Stimulated activated naive CD8-positive, alpha-beta T cell treated with anti-CD3 and anti-CD28 coated beads, Interleukin-15, Interleukin-2, amounts not matched to agents 100 U/mL and 50 U/mL, for 24 hours (primary cell): Measurements from ENCODE around the gene LPGAT1.
"Not testable (repeated sequence)": the region's sequence is repeated elsewhere in the genome, so short reads cannot be mapped to it uniquely, and the experiment has no call there.

Experiments
- ATAC-seq: fragments of 150-1000 bp; cut with Tn5 transposase; one replicate; pipeline ENCODE4 v1.10.0; 2021
- DNase-seq: peaks from one replicate; pipeline ENCODE4 v3.0.0; 2021

Gene LPGAT1

DNA sequence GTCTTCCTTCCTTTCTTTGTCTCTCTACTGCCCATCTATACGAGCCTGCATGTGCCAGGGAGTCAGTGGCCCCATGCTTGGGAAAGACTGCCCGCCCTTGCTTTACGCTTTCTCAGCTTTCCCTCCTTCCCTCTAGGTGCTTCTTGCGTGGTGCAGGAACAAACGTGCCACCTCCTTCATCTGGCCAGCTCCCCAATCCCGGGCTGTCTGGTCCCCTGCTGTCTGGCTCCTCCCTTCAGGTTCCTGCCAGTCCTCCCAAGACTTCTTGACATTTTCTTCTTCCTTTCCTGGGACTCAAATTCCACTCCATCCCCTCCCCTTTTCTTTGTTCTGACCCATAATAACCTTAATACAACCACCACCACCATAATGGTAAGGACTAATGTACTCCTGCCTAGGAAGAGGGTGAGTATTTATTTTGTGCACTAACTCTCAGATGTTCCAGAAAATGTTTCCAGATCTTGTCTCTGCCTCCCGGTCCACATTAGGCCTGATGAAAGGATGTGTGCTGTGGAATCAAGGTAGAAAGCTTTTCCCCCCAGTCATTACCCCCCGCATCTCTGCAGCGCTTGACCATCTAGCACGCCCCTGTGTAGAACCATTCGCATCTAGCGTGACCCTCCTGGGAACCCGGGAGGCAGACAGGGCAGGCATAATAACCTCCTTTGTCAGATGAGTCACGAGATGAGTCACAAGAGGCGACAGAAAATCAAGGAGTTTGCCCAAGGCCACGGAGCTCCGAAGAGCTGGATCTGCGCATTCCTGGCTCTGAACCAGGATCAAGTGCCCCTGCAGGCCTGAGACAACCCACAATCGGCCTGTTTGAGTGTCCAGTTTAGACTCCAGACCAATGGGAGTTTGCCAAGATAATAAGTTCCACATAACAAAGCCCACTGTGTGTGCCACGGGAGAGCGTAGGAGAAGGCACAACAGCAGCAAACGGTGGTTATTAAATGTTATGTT, 95.1 kb downstream of the LPGAT1 start:
- no peak for ATAC-seq
- DNase-seq, result no peak

DNA sequence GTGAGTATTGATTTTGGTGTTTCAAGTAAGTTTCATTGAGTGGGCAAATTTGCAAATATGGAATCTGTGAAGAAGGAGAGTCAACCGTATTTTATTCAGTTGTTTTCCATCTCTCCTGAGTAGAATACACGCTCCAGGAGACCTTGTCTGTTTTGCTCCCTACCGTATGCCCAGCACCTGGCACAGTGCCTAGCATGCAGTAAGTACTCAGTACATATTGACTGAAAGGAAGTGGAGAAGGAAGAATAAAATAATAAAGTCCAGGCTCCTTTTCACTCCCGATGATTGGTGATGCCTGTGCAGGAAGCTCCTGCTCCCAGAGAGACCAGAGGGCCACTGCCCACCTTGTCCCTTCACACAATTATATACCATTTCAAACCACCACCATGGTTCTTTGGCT, 95.8 kb downstream of the LPGAT1 start:
- DNase-seq, result no peak

DNA sequence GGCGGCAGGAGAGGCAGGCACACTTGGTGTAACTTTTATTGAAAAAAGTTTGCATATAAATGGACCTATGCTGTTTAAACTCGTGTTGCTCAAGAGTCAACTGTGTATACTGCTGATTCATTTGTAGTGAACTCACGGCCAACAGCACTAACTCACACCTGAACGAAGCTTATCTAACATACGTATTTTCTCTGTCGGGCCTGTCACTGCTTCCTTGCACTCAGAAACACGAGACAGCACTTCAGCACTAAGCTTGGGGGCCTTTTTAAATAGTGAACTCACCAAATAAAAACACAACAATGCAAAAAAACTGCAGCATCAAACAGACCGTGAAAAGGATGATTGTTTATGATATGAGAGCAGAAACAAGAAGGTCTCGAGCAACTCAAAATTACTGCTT, 96.2 kb downstream of the LPGAT1 start:
- ATAC-seq (no peak), DNase-seq (no peak)

More for the DNA sequence above, 95.8 kb downstream of the LPGAT1 start:
- ATAC-seq, result no peak

DNA sequence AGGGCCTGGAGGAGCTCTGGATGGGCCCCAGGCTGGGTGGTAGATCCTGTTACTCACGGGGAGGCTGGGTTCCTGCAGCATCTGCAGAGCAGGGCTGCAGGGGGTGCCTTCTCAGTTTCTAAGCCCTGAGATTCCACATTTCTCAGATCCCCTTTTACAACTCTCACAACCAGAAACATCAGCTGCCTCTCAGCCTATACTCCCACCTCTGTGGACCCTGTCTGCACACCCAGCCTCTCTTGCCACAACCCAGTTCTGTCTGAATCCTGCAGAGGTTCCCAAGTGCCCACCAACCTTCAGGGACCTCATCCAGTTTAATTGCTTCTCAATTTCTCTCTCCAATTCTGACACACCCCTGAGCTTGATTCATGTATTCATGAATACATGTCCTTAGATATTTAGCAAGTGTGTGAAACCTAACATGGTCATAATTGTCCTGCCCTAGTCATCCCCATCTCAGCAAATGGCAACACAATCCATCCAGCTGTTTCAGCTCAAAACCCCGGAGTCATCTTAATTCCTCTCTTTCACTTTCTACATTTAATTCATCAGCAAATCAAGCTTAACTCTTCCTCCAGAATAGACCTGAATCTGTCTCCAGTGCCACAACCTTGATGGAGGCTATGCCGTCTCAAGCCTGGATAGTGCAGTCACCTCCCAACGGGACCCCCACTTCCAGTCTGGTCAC, 98.1 kb downstream of the LPGAT1 start:
- DNase-seq, result no peak
- ATAC-seq, result no peak

DNA sequence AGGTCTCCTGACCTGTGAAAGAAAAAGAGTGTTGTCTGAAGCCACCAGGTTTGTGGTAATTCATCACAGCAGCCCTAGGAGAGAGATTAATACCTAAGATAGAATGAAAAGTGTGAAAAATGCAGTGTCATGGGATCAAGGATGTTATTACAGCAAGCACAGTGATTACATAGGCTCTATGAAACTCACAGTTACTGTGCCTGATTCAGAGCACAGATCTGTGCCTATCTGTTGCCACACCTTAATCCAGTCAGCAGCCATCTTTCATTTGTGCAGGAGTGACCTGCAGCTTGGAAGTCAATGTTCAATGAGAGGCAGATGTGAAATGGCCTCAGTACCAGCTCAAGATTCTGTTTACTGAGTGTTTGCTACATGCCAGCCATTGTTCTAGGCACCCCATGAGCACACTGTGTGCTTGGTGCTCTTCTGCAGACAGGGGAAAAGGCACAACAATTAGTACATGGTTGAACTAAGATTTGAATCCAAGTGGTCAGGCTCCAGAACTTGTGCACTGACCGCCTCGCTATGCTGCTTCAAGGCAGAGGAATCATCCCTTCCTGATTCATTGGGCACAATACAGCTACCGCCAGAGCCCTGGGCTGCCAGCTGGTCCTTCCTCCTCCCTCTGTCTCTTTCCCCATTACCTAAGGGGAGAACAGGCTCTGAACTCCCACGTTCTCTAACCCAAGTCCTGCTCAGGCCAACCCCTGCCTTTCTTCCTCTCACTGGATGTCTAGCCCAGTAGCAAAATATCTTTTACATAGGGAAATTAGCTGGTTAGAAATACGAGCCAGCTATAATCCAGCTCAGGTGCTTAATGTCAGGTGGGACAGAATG, 98.9 kb downstream of the LPGAT1 start:
- ATAC-seq (no peak), DNase-seq (no peak)

DNA sequence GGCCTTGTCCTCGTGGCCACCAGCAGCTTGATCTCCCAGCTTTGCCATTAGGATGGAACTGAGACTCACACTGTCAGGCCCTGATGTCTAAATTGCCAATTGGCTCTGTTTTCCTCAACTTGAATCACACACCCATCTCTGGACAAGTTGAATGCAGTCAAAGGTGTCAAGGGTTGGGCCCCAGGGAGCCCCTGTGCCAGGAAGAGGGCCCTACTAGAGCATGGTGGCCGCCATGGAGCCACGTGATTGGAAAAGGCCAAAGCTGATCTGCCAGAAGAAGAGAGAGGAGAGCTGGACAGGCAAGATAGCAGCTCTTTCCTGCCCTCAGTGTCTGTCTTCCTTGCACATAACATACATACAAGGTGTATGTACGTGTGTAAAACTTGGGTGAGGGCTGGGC, 100.2 kb downstream of the LPGAT1 start:
- ATAC-seq (no peak), DNase-seq (no peak)

DNA sequence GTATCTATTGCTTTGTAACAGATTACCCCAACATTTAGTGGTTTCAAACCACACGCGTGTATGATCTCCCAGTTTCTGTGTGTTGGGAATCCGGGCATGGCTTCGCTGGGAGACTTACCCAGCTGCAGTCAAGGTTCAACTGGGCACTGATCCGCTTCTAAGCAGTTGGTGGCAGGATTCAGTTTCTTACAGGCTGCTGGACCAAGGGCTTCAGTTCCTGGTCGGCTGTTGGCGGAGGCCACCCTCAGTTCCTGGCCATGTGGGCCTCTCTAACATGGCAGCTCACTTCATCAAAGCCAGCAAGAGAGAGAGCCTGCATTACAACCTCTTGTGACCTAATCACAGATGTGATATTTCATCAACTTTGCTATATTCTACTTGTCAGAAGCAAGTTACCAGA, 101.3 kb downstream of the LPGAT1 start:
- no peak for DNase-seq
- ATAC-seq, result no peak

DNA sequence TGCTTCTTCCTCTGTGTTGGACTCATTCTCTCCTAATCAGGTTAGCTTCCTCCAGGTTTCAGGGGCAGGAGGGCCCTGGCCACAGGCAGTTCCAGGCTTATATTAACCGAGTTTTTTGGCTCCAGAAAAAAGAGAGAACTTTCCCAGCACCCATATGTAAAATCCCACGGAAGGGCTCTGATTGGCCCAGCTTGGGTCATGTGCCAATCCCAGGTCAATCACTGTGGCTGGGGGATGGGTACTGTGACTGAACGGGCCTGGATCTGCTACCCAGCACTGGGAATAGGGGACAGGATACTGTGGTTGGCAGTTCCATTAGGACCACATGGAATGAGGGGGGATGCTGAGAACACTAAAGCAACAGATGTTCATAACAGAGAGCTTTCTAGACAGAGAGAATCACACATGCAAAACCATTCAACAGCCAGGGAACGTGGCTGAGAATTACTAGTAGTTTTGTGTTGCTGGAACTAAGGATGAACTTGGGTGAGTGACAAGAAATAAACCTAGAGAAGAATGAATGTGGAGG, 104.0 kb downstream of the LPGAT1 start:
- no peak for ATAC-seq
- no peak for DNase-seq

DNA sequence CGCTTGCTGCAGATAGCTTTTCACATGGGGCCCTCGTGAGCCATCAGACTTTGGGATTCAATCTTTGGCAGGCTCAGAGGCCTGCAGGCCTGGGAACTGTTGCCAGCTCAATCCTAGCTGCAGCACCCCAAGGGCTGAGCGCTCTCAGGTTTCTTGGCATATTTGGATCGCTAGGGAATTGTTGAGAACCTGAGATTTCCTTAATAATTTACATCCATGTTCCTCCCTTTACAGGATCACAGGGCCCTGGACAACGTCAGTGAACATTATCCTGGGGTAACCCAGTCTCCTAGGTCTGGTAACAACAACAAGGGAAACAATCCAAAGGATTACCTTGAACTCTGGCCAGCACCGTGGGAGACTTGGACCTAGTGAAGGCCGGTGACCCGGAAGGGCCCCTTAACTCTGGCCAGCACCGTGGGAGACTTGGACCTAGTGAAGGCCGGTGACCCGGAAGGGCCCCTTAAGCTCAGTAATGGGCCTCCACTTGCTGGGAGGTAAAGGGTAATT, 105.8 kb downstream of the LPGAT1 start:
- DNase-seq (no peak), ATAC-seq (no peak)

DNA sequence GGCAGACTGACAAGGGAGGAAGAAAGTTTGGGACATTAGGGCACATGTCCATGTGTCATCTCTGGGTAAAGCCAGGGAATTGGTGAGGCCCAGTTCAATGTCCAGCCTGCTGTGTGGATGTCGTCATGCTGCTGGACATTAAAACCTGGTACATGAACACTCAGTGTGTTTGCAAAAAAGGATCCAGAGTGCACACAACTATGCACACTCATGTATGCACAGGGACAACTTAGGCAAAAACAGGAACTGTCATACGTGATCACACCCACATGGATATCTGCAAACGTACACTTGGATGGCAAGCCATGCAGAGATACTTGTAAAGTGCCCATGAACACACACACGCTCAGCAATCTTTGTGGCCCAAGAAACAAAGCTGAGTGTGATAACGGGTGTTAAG, 107.3 kb downstream of the LPGAT1 start:
- DNase-seq (no peak), ATAC-seq (no peak)

DNA sequence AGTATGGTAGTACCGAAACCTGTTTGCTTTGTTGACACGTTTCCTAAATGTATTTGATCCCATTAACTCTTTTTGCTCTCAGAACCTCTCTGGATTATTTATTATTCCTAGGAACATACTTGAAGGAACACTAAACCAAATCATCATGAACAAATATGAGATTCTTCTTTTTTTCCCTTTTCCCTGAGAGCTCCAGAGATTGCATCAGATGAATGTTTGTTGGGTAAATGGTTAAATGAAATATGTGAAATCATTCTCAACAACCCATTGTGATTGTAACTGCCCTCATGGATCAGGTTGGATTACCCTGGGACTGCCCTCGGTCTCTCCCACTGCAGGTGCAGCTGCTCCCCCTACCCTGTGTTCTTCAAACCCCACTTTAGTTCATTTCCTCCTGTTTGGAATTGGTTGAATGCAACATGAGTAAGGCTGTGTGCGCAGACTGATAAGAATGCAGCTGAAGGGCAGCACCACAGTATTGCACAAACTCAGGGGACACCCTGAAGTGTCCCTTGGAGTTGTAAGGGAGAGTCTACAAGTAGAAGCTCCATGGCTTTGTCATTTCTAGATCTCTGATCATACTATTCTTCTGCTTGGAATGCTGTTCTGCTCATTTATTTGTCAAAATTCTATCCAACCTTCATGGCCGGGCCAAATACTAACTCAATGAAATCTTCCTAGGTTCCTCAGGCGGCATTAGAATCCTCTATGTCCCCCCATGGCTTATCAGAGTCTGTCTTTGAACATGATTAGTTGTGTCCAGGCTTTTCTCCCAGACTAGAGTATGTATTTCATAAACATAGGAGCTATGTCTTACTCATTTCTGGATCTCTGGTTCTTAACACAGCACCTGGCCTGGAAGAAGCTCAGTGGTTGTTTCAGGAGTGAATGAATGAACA, 108.0 kb downstream of the LPGAT1 start:
- ATAC-seq (no peak), DNase-seq (no peak)

DNA sequence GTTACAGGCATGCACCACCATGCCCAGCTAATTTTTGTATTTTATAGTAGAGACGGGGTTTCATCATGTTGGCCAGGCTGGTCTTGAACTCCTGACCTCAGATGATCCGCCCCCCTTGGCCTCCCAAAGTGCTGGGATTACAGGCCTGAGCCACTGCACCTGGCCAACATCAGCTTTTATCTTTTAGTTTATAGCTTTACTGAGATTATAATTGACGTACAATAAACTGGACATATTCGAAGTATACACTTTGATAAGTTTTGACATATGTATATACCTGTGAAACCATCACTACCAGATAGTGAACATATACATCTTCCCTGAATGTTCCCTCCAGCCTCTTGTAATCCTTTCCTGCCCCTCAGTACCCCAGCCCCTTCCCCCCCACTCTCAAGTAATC, 114.0 kb downstream of the LPGAT1 start:
- ATAC-seq, DNase-seq: not testable (repeated sequence)

DNA sequence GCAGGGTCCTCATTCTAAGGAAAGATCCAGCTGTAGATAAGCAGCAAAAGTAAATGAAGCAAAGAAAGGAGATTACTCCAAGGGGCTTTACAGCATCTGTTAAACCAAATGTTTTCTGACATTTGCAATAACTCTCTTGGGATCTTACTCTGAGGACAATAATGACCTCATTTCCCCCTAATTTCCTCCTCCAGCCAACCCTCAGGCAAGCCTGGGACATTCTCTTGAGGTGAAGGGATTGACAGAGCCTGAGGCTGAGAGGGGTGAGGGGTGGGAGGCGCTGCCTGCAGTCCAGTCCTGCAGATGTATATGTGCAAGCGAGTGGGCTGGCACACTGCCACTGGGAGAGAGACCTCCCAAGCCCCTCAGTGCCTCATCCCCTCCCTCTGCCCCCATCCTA, 114.6 kb downstream of the LPGAT1 start:
- no peak for DNase-seq
- no peak for ATAC-seq

DNA sequence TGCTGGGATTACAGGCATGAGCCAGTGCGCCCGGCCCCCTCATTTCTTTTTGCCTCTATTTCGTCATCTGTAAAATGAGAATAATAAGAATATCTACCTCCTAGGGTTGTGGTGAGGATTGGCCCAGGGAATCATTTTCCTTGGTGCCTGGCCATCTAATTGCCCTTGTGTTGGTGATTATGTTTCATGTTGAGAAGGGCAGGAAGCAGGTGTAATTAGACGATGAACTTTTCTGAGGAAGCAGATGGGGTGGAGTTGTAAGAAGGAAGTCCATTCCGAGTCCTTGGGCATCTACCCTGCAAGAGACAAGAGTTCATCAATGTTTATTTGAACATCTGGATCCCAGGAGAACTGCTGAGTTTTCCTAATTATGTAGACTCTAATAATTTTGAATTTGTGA, 116.4 kb downstream of the LPGAT1 start:
- DNase-seq (no peak), ATAC-seq (no peak)

DNA sequence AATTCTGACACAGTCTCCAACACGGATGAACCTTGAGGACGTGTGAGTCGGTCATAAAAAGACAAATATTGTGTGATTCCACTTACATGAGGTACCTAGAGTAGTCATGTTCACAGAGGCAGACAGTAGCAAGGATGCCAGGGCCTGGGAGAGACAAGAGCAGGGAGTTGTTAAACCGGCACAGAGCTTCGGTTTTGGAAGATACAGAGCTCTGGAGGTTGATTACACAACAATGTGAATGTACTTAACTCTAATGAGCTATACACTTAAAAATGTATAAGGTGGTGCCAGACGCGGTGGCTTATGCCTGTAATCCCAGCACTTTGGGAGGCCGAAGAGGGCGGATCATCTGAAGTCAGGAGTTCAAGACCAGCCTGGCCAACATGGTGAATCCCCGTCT, 117.3 kb downstream of the LPGAT1 start:
- no peak for DNase-seq
- no peak for ATAC-seq

DNA sequence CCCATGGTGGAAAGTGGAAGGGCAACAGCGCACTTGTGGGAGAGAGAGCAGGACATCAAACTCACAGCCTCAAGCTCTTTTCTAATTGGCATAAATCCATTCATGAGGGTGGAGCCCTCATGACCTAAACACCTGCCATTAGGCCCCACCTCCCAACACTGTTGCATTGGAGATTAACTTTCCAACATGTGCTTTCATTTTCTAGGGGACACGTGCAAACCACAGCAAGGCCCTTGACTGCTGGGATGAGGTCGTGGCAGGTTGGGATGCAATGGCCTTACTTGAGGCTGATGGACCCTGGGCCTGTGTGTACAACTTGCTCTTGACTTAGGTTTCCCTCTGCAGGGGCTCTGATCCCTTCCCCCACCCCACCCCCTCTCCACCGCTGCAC, 119.3 kb downstream of the LPGAT1 start:
- no peak for ATAC-seq

DNA sequence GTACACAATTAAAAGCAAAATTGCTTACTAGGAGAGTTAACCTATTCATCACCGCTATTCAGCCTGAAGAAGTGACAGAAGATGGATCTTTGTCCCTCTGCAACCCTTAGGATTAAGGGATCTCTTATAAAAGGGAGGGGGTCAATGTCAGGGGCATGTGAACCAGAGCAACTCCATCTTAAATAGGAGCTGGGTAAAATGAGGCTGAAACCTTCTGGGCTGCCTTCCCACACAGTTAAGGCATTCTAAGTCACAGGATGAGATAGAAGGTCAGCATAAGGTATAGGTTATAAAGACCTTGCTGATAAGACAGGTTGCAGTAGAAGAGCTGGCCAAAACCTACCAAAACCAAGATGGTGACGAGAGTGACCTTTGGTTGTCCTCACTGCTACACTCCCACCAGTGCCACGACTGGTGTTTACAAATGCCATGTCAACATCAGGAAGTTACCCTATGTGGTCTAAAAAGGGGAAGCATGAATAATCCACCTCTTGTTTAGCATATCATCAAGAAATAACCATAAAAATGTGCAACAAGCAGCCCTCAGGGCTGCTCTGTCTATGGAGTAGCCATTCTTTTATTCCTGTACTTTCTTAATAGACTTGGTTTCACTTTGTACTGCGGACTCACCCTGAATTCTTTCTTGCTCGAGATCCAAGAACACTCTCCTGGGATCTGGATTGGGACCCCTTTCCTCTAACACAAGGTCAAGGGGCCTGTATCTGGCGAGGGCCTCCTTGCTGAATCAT, 119.8 kb downstream of the LPGAT1 start:
- ATAC-seq (no peak), DNase-seq (no peak)

More for the DNA sequence above, 119.3 kb downstream of the LPGAT1 start:
- no peak for DNase-seq

DNA sequence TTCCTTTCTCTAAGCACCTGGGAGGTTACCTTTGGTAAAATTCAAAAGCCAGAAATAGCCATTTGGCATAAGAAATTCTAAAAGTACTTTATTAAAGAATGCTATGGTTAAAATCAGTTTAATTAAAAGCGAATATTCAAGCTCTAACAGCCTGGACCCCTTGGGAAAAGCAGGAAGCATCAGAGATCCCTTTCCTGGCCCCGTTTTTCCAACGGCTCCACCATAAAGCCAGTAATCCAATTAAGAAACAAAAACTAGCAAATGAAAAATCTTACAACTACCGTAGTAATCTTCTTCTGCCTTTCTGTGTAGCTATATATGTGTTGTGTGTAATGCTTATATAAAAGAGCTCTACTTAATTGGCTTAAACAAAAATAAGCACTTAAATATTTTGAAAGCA, 121.6 kb downstream of the LPGAT1 start:
- DNase-seq, result no peak
- ATAC-seq, result no peak

DNA sequence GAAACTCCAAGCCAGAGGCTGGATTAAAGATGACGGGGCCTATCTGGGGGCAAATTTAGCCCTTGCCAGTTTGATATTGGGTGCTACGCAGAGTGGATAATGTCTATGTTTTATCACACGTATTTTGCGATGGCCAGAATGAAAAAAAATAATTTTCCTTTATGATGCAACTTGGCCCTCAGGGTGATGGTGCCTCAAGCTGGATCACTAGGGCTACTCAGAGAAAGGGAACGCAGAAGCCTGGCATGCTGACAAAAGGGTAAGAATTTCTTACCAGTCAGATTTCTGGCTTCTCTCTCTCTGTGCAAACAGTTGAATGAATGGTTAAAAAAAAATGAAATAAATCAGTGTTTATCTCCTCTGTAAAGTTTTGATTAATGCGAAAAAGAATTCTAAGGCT, 122.6 kb downstream of the LPGAT1 start:
- DNase-seq, result no peak
- no peak for ATAC-seq

DNA sequence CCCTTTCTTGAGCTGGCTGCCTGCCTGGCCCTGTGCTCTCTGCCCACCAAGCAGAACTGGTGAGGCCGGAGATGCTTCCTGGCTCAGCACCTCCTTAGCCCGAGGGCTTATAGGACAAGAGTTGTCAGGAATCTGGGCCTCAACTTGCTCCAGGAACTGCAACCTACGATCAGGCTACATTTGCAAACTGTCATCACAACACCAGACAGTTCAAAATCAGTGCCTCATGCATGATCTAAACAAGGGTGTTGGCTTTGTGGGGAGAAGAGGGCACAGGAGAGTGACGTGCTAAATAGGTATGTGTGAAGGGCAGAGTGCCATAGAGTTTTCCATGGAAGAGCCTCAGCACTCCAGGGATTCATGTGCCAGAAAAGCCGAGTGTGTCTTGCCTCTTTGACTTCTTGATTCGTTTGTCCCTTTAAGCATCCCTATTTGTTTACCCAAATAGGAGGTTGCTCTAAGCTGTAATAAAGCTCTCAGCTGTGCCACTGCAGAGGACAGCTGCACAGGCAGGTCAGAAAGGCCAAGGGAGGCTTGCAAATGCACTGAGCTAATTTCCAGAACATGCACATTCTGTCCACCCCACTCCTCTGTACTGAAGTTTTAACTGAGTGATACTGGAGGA, 125.0 kb downstream of the LPGAT1 start:
- no peak for DNase-seq

More for the DNA sequence above, 125.0 kb downstream of the LPGAT1 start:
- peak; percentile 49 for ATAC-seq
